ENCODE measurements around the gene PLXNC1. TPM values are rescaled to one million over a fixed set of nuclear protein-coding genes. Genes with fewer than 3 reads are reported as not detected.
"Not testable (repeated sequence)": the region's sequence is repeated elsewhere in the genome, so short reads cannot be mapped to it uniquely, and the experiment has no call there.

Gene PLXNC1
- total and polyA plus RNA-seq, 2 donors (not counting 1 experiment from before 2014, with no cell fraction given), result 15.1 to 86.9 TPM

- TF ChIP-seq CTCF (conservative IDR thresholded peaks at IDR 0.05 in 1 of 2, IDR thresholded peaks at IDR 0.05 in 1 of 2; ENCODE audit: low read depth in 1 of 2, low read length in 2 of 2), result no peak
- TF ChIP-seq EZH2 (IDR thresholded peaks at IDR 0.05; ENCODE audit: low read length, missing control alignments), result no peak
Measured at GRCh38 chr12:94309373-94309772, 161.0 kb downstream of the PLXNC1 start.

GRCh38 chr12:94312378-94312777 lies 164.0 kb downstream of the PLXNC1 start:
- H3K4me1 ChIP-seq (ENCODE audit: control insufficient read depth, extremely low read depth, insufficient read depth, low read length), result no peaks in the 10 kb centered on the region
- no peak overlapping the region for H3K4me3 ChIP-seq (replicated peaks in 1 of 4; ENCODE audit: control extremely low read depth in 1 of 4, insufficient read depth in 1 of 4, low read depth in 3 of 4, low read length in 4 of 4)
- H3K27me3 ChIP-seq (ENCODE audit: control insufficient read depth, insufficient read depth, low read length), result no peaks in the 10 kb centered on the region
- no peak overlapping the region for H3K27ac ChIP-seq (ENCODE audit: insufficient read depth, low read length)
- H4K20me1 ChIP-seq (ENCODE audit: control insufficient read depth, extremely low read depth, insufficient read depth, low read length), result no peaks in the 10 kb centered on the region
- no peak overlapping the region for H3K9ac ChIP-seq (ENCODE audit: insufficient read depth, low read length)
- DNase-seq (ENCODE audit: low read depth in 2 of 2), result no peak
- H3K9me3 ChIP-seq (ENCODE audit: control insufficient read depth, insufficient read depth, low read depth, low read length), result no peaks in the 10 kb centered on the region
- no peaks in the 10 kb centered on the region for H3K79me2 ChIP-seq (ENCODE audit: control insufficient read depth, insufficient read depth, low read length)
- H3K4me2 ChIP-seq (ENCODE audit: extremely low read depth, insufficient read depth, low read length), result no peak overlapping the region
- TF ChIP-seq CTCF (conservative IDR thresholded peaks at IDR 0.05 in 1 of 2, IDR thresholded peaks at IDR 0.05 in 1 of 2; ENCODE audit: low read depth in 1 of 2, low read length in 2 of 2) (no peak), EZH2 (IDR thresholded peaks at IDR 0.05; ENCODE audit: low read length, missing control alignments) (no peak)
- no peaks in the 10 kb centered on the region for H3K36me3 ChIP-seq (ENCODE audit: control insufficient read depth, insufficient read depth, low read length)
- H2AFZ ChIP-seq (ENCODE audit: low read length), result no peak overlapping the region

More at GRCh38 chr12:94309373-94309772, 161.0 kb downstream of the PLXNC1 start:
- no peaks in the 10 kb centered on the region for H3K9me3 ChIP-seq (ENCODE audit: control insufficient read depth, insufficient read depth, low read depth, low read length)
- peaks cover 3% of the 10 kb centered on the region for H3K4me1 ChIP-seq (ENCODE audit: control insufficient read depth, extremely low read depth, insufficient read depth, low read length)
- no peak overlapping the region for H3K9ac ChIP-seq (ENCODE audit: insufficient read depth, low read length)
- H3K79me2 ChIP-seq (ENCODE audit: control insufficient read depth, insufficient read depth, low read length), result no peaks in the 10 kb centered on the region
- no peak overlapping the region for H3K4me3 ChIP-seq (replicated peaks in 1 of 4; ENCODE audit: control extremely low read depth in 1 of 4, insufficient read depth in 1 of 4, low read depth in 3 of 4, low read length in 4 of 4)
- no peaks in the 10 kb centered on the region for H3K27me3 ChIP-seq (ENCODE audit: control insufficient read depth, insufficient read depth, low read length)
- no peaks in the 10 kb centered on the region for H3K36me3 ChIP-seq (ENCODE audit: control insufficient read depth, insufficient read depth, low read length)
- no peak overlapping the region for H3K4me2 ChIP-seq (ENCODE audit: extremely low read depth, insufficient read depth, low read length)
- DNase-seq (ENCODE audit: low read depth in 2 of 2), result no peak
- H3K27ac ChIP-seq (ENCODE audit: insufficient read depth, low read length), result no peak overlapping the region
- H2AFZ ChIP-seq (ENCODE audit: low read length), result no peak overlapping the region
- no peaks in the 10 kb centered on the region for H4K20me1 ChIP-seq (ENCODE audit: control insufficient read depth, extremely low read depth, insufficient read depth, low read length)

DNA sequence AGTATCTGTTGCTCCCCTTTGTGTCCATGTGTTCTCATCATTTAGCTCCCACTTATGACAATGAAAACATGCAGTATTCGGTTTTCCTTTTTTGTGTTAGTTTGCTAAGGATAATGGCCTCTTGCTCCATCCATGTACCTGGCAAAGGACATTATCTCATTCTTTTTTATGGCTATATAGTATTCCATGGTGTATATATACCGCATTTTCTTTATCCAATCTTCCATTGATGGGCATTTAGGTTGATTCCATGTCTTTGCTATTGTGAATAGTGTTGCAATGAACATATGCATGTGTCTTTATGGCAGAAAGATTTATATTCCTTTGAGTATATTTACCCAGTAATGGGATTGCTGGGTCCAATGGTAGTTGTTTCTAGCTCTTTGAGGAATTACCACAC lies 168.2 kb downstream of the PLXNC1 start:
- H3K27me3 ChIP-seq (ENCODE audit: control insufficient read depth, insufficient read depth, low read length); H3K9ac ChIP-seq (ENCODE audit: insufficient read depth, low read length); H3K9me3 ChIP-seq (ENCODE audit: control insufficient read depth, insufficient read depth, low read depth, low read length); H2AFZ ChIP-seq (ENCODE audit: low read length); H3K36me3 ChIP-seq (ENCODE audit: control insufficient read depth, insufficient read depth, low read length); H4K20me1 ChIP-seq (ENCODE audit: control insufficient read depth, extremely low read depth, insufficient read depth, low read length); H3K79me2 ChIP-seq (ENCODE audit: control insufficient read depth, insufficient read depth, low read length); DNase-seq (ENCODE audit: low read depth in 2 of 2); H3K4me3 ChIP-seq (replicated peaks in 1 of 4; ENCODE audit: control extremely low read depth in 1 of 4, insufficient read depth in 1 of 4, low read depth in 3 of 4, low read length in 4 of 4); H3K4me1 ChIP-seq (ENCODE audit: control insufficient read depth, extremely low read depth, insufficient read depth, low read length); H3K27ac ChIP-seq (ENCODE audit: insufficient read depth, low read length); H3K4me2 ChIP-seq (ENCODE audit: extremely low read depth, insufficient read depth, low read length): not testable (repeated sequence)

Data from fibroblast of lung (primary cell).